Activated CD4-positive, alpha-beta memory T cell treated with anti-CD3 and anti-CD28 coated beads for 36 hours (primary cell): Measurements from ENCODE around the gene HES1. TPM values are rescaled to one million over a fixed set of nuclear protein-coding genes. Genes with fewer than 3 reads are reported as not detected.

Experiments
- CTCF ChIA-PET: fragments of 350-600 bp; sonication (Branson Sonifier 250); formaldehyde crosslinking; loops from one replicate; lab custom pipeline; 2021; ENCODE audit warnings: antibody characterized with exemption, inconsistent platforms; lab: Charles Lee
- POLR2A ChIA-PET: fragments of 350-600 bp; sonication (Branson Sonifier 250); formaldehyde crosslinking; loops from one replicate; lab custom pipeline; 2021; ENCODE audit warnings: antibody characterized with exemption; lab: Charles Lee
- DNase-seq: peaks from one replicate; pipeline ENCODE4 v3.0.0-alpha.2; 2020
- H3K27ac Mint-ChIP-seq: one replicate; pipeline ENCODE4 v1.8.0; 2021; ENCODE audit warnings: mixed read lengths
- H3K27me3 Mint-ChIP-seq: one replicate; pipeline ENCODE4 v1.8.0; 2021; ENCODE audit warnings: mixed read lengths
- H3K36me3 Mint-ChIP-seq: one replicate; pipeline ENCODE4 v1.8.0; 2021; ENCODE audit warnings: mixed read lengths
- H3K4me1 Mint-ChIP-seq: one replicate; pipeline ENCODE4 v1.8.0; 2021; ENCODE audit warnings: low read depth, mixed read lengths
- H3K4me3 Mint-ChIP-seq: one replicate; pipeline ENCODE4 v1.8.0; 2021; ENCODE audit warnings: mild to moderate bottlenecking, mixed read lengths
- H3K9me3 Mint-ChIP-seq: one replicate; pipeline ENCODE4 v1.8.0; 2021; ENCODE audit warnings: mixed read lengths
- intact Hi-C: fragments of 100-400 bp; cut with micrococcal nuclease; formaldehyde crosslinking; loops from one replicate; pipeline ENCODE4 v1.15.1; 2023
- total RNA-seq, 2 experiments: library from RNA; stranded (reverse); gene quantifications; one replicate each; pipeline ENCODE4 v1.2.3, GENCODE V29; 2021

The HES1 gene
- total RNA-seq, 2 experiments from 2014 or later, result 0.56 to 1.00 TPM

DNA sequence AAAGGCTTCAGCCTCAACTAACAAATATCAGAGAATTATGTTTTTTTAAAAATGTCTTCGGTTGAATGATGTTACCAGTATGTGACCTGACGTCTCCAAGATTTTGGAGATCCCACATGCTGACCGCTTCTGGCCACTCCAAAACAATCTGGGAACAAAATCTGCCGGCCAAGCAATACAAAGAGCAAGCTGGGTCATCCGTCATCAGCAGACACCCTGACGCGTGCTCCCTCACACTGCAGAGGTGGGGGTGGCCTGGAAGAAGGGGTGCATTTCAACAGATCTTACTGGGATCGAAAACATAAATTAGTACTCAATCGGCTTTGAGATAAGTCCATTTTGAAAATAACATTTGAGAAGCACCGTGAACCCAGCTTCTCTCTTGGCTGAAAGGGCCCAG is 33.6 kb downstream of the HES1 start:
- Mint-ChIP-seq H3K9me3 (no peaks in the 10 kb centered on the region), H3K27ac (no peak overlapping the region), H3K4me1 (no peaks in the 10 kb centered on the region), H3K27me3 (peaks cover 21% of the 10 kb centered on the region), H3K36me3 (no peaks in the 10 kb centered on the region), H3K4me3 (no peak overlapping the region)
- POLR2A ChIA-PET, result no interaction called here
- DNase-seq, result no peak
- intact Hi-C loops, result no loop called here
- CTCF ChIA-PET, result no interaction called here

DNA sequence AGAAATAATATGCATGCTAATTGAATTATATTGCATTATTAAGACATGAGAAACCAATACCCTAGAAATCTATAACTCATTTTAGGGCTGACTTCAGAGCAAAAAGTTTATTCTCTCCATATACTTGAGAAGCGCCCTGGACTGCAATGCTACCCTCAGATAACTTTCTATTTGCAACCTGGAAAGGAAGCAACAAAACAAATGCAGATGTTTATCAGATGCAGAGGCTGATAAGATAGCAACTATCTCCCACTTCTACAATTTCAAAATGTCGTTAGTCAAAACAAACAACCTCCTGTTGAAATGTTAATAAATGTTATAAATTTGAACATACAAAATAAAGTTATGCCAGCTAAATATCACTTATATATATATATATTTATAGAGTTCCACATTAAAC is 34.8 kb downstream of the HES1 start:
- no peaks in the 10 kb centered on the region for H3K4me1 Mint-ChIP-seq
- peaks cover 13% of the 10 kb centered on the region for H3K27me3 Mint-ChIP-seq
- H3K36me3 Mint-ChIP-seq, result no peaks in the 10 kb centered on the region
- H3K9me3 Mint-ChIP-seq, result no peaks in the 10 kb centered on the region
- H3K27ac Mint-ChIP-seq, result no peak overlapping the region
- intact Hi-C loops, result no loop called here
- ChIA-PET CTCF (no interaction called here), POLR2A (no interaction called here)
- H3K4me3 Mint-ChIP-seq, result no peak overlapping the region
- DNase-seq, result no peak

DNA sequence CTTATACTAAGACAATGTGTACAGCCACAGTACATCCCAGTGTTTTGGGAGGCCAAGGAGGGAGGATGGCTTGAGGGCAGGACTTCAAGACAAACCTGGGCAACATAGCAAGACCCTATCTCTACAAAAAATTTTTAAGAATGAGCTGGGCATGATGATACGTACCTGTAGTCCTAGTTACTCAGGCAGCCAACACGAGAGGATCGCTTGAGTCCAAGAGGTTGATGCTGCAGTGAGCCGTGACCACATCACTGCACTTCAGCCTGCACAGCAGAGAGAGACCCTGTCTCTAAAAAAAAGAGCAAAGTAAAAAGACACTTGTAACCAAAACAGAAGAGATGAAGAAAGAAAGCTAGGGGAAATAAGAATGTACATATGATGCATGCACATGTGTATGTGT is 38.5 kb downstream of the HES1 start:
- DNase-seq, result no peak
- POLR2A ChIA-PET, result no interaction called here
- H3K4me3 Mint-ChIP-seq, result no peak overlapping the region
- H3K36me3 Mint-ChIP-seq, result no peaks in the 10 kb centered on the region
- CTCF ChIA-PET, result interaction anchor here (1.3 kb wide), 1 partner anchor 141 kb away, joined by 6 read pairs; no protein-coding TSS in a partner anchor
- intact Hi-C loops, result no loop called here
- H3K27me3 Mint-ChIP-seq, result peaks cover 2% of the 10 kb centered on the region
- H3K27ac Mint-ChIP-seq, result no peak overlapping the region
- H3K9me3 Mint-ChIP-seq, result no peaks in the 10 kb centered on the region
- no peaks in the 10 kb centered on the region for H3K4me1 Mint-ChIP-seq

DNA sequence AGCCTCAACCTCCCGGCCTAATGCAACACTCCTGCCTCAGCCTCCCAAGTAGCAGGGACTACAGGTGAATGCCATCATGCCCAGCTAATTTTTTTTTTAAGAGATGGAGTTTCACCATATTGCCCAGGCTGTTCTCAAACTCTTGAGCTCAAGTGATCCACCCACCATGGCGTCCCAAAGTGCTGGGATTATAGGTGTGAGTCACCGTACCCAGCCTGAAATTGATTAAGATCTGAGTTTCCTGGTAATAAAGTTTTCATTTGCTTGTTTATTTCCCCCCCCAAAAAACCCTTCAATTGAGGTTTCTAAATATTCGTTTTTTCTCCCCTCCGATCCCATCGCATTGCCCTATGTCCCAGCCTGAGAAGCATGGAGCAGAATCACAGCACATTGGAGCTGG is 39.0 kb downstream of the HES1 start:
- ChIA-PET POLR2A (no interaction called here), CTCF (interaction anchor here (1.3 kb wide), 1 partner anchor 141 kb away, joined by 6 read pairs; no protein-coding TSS in a partner anchor)
- no peaks in the 10 kb centered on the region for H3K36me3 Mint-ChIP-seq
- no peak for DNase-seq
- H3K9me3 Mint-ChIP-seq, result no peaks in the 10 kb centered on the region
- no peak overlapping the region for H3K4me3 Mint-ChIP-seq
- intact Hi-C loops, result no loop called here
- H3K27ac Mint-ChIP-seq, result no peak overlapping the region
- H3K4me1 Mint-ChIP-seq, result no peaks in the 10 kb centered on the region
- peaks cover 2% of the 10 kb centered on the region for H3K27me3 Mint-ChIP-seq

DNA sequence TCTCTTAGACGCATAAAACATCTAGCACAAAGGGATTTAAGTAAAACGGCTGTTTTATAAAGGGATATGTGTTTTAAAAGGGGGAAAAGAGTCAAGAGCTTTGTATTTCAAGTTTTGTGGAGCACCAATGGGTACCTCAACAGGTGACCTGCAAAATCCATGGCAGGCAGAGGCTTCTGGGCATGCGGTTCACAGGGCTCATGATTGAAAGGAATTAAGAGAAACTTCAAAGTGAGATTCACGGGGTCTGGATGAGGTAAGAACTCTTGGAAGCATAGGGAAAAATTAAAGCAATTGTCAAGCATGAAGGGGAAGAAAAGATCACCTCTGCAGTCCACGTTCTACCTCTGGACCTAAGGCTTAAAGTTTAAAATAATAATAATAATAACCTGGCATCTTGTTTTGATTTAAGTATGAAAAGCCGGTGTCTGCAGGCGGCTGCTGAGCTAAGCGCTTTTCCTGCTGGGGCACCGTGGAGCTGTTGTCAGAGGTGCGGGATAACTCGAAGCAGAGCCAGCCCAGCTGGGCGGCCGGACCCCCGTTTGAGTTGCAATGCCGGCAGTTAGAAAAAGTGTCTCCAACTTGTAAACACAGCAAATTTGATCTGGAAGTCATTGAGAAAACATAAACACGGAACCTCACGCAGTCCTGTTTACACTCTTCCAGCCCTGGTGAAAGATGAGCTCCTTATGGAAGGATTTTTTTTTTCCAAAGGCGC is 40.5 kb downstream of the HES1 start:
- no peak for DNase-seq
- Mint-ChIP-seq H3K4me1 (no peaks in the 10 kb centered on the region), H3K27ac (no peak overlapping the region), H3K36me3 (no peaks in the 10 kb centered on the region), H3K4me3 (no peak overlapping the region), H3K9me3 (no peaks in the 10 kb centered on the region), H3K27me3 (peaks cover 2% of the 10 kb centered on the region)
- intact Hi-C loops, result no loop called here
- ChIA-PET CTCF (no interaction called here), POLR2A (no interaction called here)

DNA sequence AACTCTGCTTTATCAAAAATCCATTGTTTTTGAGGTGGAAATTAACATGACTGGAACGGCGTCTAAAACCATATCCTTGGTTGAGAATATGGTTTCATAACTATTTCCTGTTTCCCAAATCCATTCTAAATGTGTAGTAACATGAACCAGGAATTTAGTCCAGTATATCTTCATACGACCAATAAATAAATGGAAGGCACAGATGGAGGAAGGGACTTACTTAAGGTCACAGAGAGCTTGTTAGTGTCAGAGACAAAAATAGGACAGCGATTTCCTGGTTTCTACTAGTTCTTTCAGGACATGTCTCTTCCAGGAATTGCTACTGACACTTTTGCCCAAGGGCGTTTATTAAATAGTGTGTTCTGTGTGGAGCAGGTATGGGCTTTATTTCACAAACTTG is 41.2 kb downstream of the HES1 start:
- Mint-ChIP-seq H3K4me3 (no peak overlapping the region), H3K9me3 (no peaks in the 10 kb centered on the region), H3K4me1 (no peaks in the 10 kb centered on the region), H3K27me3 (peaks cover 2% of the 10 kb centered on the region), H3K27ac (no peak overlapping the region), H3K36me3 (no peaks in the 10 kb centered on the region)
- ChIA-PET CTCF (no interaction called here), POLR2A (no interaction called here)
- DNase-seq, result no peak
- intact Hi-C loops, result no loop called here

DNA sequence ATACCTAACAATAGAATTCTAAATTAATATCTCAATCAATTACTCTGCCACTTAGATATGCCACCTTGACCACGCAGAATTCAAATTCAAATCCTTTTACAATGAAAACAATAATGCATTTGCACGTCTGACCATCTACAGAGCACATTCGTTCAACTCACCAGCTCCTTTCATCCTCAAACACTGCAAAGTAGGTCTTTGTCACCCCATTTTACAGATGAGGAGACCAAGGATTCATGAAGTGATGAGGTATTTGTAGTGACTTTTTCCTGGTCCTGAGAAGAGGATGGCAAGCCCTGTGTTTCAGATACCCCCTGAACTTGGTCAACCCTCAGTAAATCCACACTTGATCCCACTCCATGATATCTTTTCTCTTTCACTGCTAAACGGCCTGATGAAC is 42.2 kb downstream of the HES1 start:
- Mint-ChIP-seq H3K4me3 (no peak overlapping the region), H3K4me1 (no peaks in the 10 kb centered on the region), H3K9me3 (no peaks in the 10 kb centered on the region), H3K36me3 (no peaks in the 10 kb centered on the region), H3K27me3 (peaks cover 2% of the 10 kb centered on the region), H3K27ac (no peak overlapping the region)
- POLR2A ChIA-PET, result no interaction called here
- DNase-seq, result no peak
- intact Hi-C loops, result no loop called here
- CTCF ChIA-PET, result no interaction called here

DNA sequence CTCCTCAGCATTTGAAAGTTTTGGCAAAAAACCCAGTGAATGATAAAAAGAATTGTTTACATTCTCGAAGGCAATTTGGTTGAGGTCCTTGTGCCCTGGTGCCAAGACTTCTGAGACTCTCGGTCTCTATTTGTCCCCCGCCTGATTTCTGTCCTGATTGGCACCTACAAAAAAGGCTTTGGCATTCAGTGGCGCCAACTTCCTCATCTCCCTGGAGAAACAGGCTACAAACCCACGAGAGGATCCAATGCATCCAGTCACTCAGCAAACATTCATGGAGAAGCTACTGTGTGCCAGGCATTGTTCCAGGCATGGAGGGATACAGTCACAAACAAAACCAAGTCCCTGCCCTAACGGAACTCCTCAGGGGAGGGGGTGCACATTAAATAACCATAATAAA is 42.7 kb downstream of the HES1 start:
- no peaks in the 10 kb centered on the region for H3K36me3 Mint-ChIP-seq
- ChIA-PET CTCF (no interaction called here), POLR2A (no interaction called here)
- no peaks in the 10 kb centered on the region for H3K4me1 Mint-ChIP-seq
- no peaks in the 10 kb centered on the region for H3K9me3 Mint-ChIP-seq
- H3K4me3 Mint-ChIP-seq, result no peak overlapping the region
- intact Hi-C loops, result no loop called here
- DNase-seq, result no peak
- H3K27ac Mint-ChIP-seq, result no peak overlapping the region
- H3K27me3 Mint-ChIP-seq, result peaks cover 2% of the 10 kb centered on the region

DNA sequence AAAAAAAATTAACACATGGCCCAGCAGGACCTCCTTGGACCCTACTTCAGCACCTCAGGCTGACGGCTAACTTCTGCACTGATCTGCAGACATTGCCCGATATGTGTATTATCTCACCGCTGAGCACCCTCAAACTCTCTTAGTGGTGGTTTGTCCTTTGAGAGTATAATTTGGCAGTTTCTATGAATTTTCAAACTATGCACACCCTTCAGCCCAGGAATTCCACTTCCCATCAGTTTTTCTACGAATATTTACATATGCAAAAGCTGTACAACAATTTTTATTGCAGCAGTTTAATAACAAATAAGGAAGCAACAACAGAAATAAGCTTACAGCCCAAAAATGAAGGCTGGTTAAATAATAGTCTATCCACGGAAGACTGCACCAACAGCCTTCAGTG is 44.6 kb downstream of the HES1 start:
- no peaks in the 10 kb centered on the region for H3K9me3 Mint-ChIP-seq
- H3K4me1 Mint-ChIP-seq, result no peaks in the 10 kb centered on the region

DNA sequence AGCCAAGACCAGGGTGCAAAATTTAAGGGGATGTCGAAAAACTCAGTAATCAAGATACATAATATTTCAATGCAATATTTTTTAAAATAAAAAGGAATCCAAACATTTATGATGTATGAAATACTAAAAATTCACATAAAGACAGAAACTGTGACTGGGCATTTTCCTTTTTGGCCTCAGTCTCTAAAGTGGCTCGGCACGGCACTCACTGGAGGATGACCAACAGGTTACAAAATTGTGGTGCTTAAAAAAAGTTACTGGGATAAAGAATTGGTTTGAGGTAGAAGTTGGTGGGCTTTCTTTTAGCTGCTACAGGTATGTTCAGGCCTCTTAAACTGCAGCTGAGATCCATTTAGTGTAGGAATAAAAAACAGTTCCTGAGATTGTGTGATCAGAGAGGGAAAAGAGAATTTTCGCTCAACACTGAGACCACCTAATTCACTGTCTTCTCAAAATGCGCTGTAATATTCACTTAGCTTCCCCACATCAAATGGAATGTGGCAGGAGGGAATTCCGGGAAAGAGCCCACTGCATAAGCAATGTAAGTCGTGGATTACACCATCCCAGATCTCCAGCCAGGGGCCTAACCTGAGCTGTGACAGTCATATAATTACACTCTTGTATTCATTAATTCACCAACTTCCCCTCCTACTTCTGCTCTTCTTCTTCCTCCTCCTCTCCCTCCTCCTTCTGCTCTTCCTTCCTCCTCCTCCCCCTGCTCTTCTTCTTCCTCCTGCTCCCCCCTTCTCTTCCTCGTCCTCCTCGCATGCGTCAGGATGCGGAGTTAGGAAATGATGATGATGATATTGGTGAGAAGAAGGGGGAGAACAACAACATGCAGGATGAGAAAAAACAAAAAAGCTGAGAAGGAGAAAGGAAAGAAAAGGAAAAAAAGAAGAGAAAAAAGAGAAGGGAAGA is 45.9 kb downstream of the HES1 start:
- Mint-ChIP-seq H3K4me3 (no peak overlapping the region), H3K4me1 (no peaks in the 10 kb centered on the region), H3K27ac (no peak overlapping the region), H3K27me3 (no peaks in the 10 kb centered on the region), H3K9me3 (no peaks in the 10 kb centered on the region), H3K36me3 (no peaks in the 10 kb centered on the region)
- ChIA-PET POLR2A (no interaction called here), CTCF (no interaction called here)
- intact Hi-C loops, result no loop called here
- no peak for DNase-seq

More for the DNA sequence above, 44.6 kb downstream of the HES1 start:
- no peak overlapping the region for H3K27ac Mint-ChIP-seq
- no peak overlapping the region for H3K4me3 Mint-ChIP-seq
- H3K27me3 Mint-ChIP-seq, result no peaks in the 10 kb centered on the region
- no peaks in the 10 kb centered on the region for H3K36me3 Mint-ChIP-seq
- intact Hi-C loops, result no loop called here
- ChIA-PET POLR2A (no interaction called here), CTCF (no interaction called here)
- DNase-seq, result no peak

DNA sequence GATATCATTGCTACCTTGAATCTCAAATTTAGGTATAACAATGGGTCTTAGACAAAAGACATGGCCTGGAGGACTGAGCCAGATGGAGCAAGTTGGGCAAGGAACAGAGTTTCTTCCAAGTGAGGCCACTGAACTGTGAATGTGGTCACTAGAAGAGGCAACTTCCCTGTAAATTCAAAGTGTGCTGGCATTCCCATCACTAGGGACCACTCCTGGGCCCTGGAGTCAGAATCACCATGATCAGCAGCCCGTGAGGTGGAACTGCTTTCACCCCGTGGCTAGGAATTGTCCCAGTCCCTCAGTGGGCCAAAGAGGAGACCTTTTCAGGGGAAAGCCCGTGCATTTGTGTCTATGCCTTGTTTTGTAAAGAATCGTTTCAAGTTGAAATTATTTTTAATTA is 47.3 kb downstream of the HES1 start:
- Mint-ChIP-seq H3K4me1 (no peaks in the 10 kb centered on the region), H3K36me3 (no peaks in the 10 kb centered on the region), H3K27me3 (no peaks in the 10 kb centered on the region), H3K4me3 (no peak overlapping the region), H3K9me3 (no peaks in the 10 kb centered on the region), H3K27ac (no peak overlapping the region)
- ChIA-PET POLR2A (no interaction called here), CTCF (no interaction called here)
- no peak for DNase-seq
- intact Hi-C loops, result no loop called here

DNA sequence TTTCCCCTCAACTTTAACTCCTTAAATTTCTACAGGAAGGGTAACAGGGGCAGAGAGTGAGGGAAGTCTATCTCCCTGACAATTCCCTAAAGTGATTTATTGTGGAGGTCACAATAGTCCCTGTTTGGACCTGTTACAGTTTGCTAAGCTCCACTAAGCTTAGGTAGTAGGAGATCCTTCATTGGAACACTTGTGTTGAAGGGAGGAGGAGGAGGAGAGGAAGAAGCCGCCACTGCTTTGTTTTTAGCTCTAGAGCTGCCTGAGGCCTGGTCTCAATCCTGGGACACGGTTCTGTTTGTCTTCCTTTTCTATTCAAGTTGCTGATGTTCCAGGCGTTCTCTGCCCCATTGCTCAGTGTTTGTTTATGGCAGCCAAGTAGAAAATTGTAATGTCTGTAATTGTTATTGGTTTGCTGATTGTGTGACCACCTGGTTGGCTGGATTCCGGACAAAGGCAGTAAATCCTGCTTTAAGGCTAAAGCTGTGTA is 48.4 kb downstream of the HES1 start:
- Mint-ChIP-seq H3K27me3 (no peaks in the 10 kb centered on the region), H3K36me3 (no peaks in the 10 kb centered on the region), H3K9me3 (no peaks in the 10 kb centered on the region), H3K4me3 (no peak overlapping the region), H3K27ac (no peak overlapping the region), H3K4me1 (no peaks in the 10 kb centered on the region)
- intact Hi-C loops, result no loop called here
- ChIA-PET POLR2A (no interaction called here), CTCF (no interaction called here)
- DNase-seq, result no peak
